GM19397 (cell line): ENCODE results near the gene KLHDC4.
"Not testable (repeated sequence)": the region's sequence is repeated elsewhere in the genome, so short reads cannot be mapped to it uniquely, and the experiment has no call there.

Source experiments
- ATAC-seq: cut with Tn5 transposase; IDR thresholded peaks from one replicate; pipeline ENCODE4 v1.9.1; 2021; ENCODE audit warnings: mild to moderate bottlenecking, moderate library complexity; ENCODE audit not compliant: unreplicated experiment

The KLHDC4 gene

DNA sequence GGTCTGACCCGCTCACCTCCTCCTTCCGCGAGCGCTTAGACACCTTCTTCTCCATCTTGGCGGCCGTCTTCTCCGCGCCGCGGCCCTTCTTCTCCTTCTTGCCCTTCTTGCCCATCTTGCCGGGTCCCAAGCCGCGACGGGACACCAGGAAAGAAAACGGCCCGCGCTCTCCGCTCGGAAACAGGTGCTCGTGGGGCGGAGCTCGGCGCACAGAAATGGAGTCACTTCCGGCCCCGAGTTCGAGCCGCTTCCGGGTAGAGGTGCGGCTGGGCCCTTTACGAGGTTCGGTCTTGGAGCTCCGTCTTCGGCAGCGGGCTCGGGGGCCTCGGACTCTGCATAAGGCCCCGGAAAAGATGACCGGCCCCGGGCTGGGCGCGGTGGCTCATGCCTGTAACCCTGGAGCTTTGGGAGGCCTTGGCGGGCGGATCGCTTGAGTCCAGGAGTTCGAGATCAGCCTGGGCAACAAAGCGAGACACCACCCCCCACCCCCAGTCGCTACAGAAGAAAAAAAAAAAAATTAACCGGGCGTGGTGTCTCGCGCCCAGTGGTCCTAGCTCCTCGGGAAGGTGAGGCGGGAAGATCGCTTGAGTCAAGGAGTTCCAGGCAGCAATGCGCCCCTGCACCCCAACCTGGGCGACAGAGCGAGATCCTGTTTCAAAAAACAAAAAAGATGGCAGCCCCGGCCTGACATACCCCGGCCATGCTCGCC lies at the start of gene KLHDC4:
Gene KLHDC4, minus strand, starts transcription at position 211 of the 709 bp plus-strand sequence. Its CDS starts 96 bp downstream, at position 115.
- no peak for ATAC-seq

- no peak for ATAC-seq
Measured at GRCh38 chr16:87815567-87815966, 49.8 kb upstream of the KLHDC4 start.

- no peak for ATAC-seq
Measured at GRCh38 chr16:87812200-87812656, 46.4 kb upstream of the KLHDC4 start.

DNA sequence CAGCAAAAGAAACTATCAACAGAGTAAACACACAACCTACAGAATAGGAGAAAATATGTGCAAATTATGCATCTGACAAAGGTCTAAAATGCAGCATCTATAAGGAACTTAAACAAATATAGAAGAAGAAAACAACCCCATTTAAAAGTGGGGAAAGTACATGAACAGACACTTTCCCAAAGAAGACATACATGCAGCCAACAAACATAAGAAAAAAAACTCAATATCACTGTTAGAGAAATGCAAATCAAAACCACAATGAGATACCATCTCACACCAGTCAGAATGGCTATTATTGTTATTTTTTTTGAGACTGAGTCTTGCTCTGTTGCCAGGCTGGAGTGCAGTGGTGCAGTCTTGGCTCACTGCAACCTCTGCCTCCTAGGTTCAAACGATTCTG lies 45.7 kb upstream of the KLHDC4 start:
- ATAC-seq, result not testable (repeated sequence)

DNA sequence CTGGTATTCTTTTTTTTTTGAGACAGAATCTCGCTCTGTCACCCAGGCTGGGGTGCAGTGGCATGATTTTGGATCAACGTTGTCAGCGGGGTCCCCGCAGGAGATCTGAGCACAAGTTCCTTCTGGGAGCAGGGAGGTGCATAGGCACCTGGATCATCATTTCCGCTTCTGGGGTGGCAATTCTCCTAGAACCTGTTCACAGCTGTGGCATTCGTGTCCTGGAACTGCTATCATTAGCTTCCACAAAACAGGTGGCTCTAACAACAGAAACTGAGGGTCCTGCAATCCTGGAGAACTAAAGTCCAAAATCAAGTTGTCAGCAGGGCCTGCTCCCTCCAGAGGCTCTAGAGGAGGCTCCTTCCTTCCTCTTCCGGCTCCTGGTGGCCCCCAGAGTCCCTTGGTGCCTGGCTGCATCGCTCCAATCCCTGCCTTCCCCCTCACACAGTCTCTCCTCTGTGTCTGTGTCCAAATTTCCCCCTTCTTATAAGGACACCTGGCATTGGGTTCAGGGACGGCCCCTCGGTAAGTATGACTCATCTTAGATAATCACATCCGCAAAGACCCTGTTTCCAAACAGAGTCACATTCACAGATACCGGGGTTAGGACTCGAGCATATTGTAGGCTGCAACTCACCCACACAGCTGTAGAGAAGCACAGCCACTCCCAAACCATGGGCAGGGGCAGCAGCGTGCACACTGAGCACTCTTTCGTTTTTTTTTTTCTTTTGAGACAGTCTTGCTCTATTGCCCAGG lies 43.5 kb upstream of the KLHDC4 start:
- peak; percentile 44 for ATAC-seq

- ATAC-seq, result no peak
Measured at GRCh38 chr16:87808108-87808507, 42.3 kb upstream of the KLHDC4 start.

- ATAC-seq, result no peak
Measured at GRCh38 chr16:87806641-87807546, 41.1 kb upstream of the KLHDC4 start.

DNA sequence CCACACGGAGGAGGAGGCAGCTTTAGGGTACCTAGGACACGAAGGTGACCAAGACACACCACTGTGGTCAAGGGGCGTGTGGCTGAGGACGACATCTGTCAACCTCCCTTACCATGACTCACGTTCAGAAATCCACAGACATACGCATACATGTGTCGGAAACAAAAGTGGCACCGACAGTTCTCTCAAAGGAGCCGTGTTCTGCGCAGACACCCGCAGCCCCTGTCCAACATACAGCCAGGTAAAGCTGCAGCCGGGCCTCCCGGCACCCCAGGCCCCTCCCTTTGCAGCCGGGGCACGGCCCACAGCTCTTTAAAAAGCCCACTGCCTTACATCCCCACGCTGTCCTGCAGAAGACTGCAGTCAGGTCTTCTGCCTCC lies 40.5 kb upstream of the KLHDC4 start:
- ATAC-seq, result no peak

- no peak for ATAC-seq
Measured at GRCh38 chr16:87803385-87803784, 37.6 kb upstream of the KLHDC4 start.

DNA sequence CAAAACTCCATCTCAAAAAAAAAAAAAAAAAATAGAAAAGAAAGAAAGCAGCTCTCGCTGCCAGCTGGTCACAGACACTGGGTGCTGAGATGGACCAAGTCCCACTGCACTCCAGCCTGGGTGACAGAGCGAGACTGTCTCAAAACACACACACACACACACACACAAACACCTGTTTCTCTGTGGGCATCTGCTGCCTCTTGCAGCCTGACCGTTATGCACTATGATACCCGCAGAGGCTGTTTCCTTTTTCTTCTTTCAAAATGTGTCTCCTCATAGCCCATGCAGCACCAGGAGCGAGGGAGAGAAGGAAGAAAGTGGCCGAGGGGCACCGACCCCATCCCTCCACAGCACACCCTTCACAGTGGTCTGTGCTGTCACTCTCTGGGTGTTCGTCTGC lies 36.9 kb upstream of the KLHDC4 start:
- no peak for ATAC-seq

GRCh38 chr16:87801679-87802259 lies 36.0 kb upstream of the KLHDC4 start:
- ATAC-seq, result no peak

GRCh38 chr16:87800497-87800896 lies 34.7 kb upstream of the KLHDC4 start:
- no peak for ATAC-seq

- no peak for ATAC-seq
Measured at GRCh38 chr16:87795336-87795735, 29.6 kb upstream of the KLHDC4 start.

- no peak for ATAC-seq
Measured at GRCh38 chr16:87794485-87795078, 28.8 kb upstream of the KLHDC4 start.

DNA sequence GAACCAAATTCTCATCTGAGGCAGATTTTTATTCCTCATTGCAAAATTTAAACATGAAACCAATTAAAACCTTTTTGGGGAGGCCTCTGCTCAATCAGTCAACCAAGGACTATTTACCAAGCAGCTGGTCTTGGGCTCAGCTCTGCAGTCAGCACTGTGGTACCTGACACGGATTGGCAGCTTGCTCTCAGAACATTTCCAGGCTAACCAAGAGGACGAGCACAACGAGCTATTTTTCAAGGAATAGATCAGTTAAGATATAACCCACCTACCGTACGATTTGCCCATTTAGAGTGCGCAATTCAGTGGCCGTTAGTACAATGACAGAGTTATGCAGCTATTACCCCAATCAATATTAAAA lies 26.4 kb upstream of the KLHDC4 start:
- no peak for ATAC-seq

- no peak for ATAC-seq
Measured at GRCh38 chr16:87791295-87792204, 25.8 kb upstream of the KLHDC4 start.

- no peak for ATAC-seq
Measured at GRCh38 chr16:87790292-87791100, 24.7 kb upstream of the KLHDC4 start.

- ATAC-seq, result no peak
Measured at GRCh38 chr16:87789437-87790291, 23.9 kb upstream of the KLHDC4 start.
